CD4-positive, alpha-beta T cell treated with Interleukin-17A for 4 hours (primary cell): ENCODE measurements around the gene RBFOX1.
"Not testable (repeated sequence)": the region's sequence is repeated elsewhere in the genome, so short reads cannot be mapped to it uniquely, and the experiment has no call there.

Source experiments
- DNase-seq: peaks from one replicate; pipeline ENCODE4 v3.0.0-alpha.2; 2020; ENCODE audit warnings: mixed read lengths

The RBFOX1 gene

DNA sequence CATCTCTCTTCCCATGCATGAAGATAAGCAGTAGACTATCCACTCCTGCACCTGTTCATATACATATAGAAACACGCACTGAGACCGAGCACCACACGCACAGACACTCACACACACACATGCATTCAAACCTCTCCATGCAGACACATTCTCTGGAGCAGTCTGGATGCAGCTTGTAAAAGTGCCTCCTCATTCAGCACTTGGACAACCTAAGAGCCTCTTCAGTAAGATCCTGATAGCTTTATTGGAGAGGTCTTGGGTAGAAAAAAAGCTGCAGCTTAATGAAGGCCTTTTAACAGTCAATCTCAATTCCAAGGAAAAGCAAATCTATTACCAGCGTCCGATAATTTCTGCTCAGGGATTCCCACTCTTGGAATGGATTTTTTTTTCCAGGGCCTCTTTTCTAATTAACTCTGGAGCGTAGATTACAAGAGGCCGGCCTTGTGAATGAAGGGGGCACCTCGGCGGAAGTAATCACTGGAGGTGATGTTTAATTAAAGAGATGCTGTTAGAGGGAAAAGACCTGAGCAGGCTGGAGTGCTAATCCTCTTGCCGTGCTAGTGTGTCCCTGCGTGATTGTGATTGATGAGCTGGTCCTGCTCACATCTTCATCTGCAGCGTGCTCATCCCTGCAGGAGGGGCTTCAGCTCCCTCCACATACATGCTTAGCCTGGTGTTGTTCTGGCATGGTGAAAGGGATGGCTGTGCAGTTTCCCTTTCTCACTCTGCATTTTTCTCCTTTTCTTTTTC is 155.1 kb downstream of the RBFOX1 start:
- DNase-seq, result no peak

DNA sequence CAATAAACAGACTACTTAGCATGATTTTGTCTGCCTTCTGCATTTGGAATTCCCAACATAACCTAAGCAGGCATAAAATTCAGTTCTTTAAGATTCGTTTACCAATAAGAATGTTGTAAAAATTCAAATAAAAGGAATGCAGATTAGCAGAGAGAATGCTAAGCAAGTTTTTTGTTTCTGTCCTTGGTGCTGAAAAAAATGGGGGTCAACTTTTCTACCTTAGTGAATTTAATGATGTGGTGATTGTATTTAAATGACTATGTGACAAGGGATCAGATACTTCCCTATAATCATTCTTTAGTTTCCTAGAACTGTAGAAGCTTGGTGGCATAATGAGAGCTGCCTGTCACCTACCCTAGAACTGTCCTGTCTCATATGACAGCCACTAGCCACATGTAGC is 159.5 kb downstream of the RBFOX1 start:
- DNase-seq, result no peak

GRCh38 chr16:7493133-7493532 is 160.5 kb downstream of the RBFOX1 start:
- DNase-seq, result no peak

DNA sequence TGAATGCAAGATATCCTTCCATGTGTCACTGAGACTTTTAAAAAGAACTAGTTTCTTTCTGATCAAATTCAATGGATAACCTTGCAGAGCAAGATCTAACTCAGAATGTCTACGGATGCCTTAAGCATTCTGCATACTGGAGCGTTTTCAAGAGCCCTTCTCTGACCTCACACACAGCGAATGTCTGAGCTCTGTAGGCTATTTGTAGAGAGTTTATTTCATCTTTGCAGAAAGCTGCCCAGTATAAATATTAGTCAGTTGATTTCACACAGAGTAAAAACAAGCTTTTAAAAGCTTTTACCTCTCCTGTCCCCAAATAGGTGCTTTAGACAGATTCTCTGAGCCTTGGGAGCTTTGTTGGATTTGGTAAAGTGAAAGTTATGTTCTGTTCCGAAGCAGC is 165.0 kb downstream of the RBFOX1 start:
- DNase-seq, result no peak

- DNase-seq, result no peak
Observed at GRCh38 chr16:7501868-7502267, 169.2 kb downstream of the RBFOX1 start.

DNA sequence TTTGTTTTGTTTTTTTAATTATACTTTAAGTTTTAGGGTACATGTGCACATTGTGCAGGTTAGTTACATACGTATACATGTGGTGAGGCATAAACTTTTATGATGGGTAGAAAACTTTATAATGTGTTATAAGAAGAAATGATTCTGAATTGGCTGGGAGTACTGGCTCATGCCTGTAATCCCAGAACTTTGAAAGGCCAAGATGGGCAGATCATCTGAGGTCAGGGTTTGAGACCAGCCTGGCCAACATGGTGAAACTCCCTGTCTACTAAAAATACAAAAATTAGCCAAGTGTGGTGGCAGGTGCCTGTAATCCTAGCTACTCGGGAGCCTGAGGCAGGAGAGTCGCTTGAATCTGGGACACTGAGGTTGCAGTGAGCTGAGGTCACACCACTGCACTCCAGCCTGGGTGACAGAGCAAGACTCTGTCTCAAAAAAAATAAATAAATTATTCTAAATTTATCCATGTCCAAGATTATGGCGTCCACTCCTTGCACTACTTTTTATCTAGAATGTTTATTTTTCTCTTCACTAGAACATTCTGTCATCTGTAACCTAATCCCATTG is 170.0 kb downstream of the RBFOX1 start:
- DNase-seq, result not testable (repeated sequence)

GRCh38 chr16:7503666-7504065 is 171.0 kb downstream of the RBFOX1 start:
- DNase-seq, result no peak

DNA sequence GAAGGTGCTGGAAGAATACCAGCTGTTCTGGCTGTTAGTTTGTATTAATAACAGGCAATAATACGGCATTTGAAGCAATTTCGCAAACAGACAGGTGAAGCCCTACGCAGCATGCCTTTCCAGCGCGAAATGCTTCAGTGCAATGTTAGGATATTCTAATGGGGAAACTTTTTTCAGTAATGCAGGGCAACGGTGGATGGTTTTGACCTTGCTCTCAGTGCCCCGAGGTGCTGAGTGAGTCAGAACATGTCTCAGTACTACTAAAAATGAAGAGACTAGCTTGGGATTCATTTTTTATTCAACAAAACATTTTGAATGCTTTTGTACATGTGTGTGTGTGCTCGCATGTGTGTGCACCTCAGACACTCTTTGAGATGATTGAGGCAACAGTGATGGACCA is 172.2 kb downstream of the RBFOX1 start:
- DNase-seq, result no peak

GRCh38 chr16:7505495-7505894 is 172.8 kb downstream of the RBFOX1 start:
- DNase-seq, result no peak

GRCh38 chr16:7506363-7506762 is 173.7 kb downstream of the RBFOX1 start:
- no peak for DNase-seq

DNA sequence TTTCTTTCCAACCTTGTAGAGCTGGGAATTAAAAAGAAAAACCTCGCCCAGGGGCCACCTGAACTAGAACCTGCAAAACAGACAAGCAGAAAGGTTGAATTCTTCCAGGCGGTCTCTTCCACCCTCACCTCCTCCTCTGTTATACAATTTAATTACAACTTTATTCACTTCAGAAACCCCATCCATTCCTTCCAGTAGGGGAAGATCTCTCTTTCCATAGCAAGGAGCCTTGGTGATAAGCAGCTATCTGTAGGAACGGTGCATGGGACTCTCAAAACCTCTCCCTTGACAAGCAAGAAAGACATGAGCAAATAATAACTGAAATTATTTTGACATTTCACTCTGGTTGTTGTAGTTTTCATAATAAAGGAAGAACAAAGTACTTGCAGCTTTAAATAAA is 176.0 kb downstream of the RBFOX1 start:
- DNase-seq, result no peak

DNA sequence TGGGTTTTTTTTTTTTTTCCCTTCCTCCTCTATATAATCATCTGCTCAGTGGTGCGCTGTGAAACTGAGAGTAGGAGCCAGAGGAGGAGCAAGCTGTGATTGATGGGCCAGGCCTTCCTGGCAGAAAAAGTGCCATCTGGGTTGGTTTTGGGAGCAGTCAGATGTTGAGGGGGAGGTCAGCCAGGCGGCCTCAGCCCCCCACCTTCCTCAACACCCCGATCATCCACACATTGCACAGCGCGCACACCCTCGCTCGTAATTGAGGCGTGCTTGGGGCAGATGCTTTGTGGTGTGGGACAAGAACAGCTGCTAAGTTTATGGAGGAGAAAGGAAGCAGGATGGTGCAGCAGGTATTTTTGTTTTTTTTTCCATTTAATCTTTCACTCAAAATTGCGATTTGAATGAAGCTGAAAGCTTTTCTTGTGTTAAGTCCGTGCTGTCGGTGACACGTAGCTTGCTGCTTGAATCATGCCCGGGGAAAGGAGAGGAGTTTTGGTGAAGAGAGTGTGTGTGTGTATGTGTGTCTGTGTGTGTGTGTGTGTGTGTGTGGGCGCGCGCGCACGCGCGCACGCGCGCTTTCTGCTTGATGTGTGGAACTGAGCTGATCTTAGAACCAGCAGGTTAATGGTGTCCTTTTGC is 177.4 kb downstream of the RBFOX1 start:
- DNase-seq, result no peak

GRCh38 chr16:7511549-7512260 is 179.1 kb downstream of the RBFOX1 start:
- no peak for DNase-seq

- DNase-seq, result no peak
Observed at GRCh38 chr16:7512503-7512902, 179.9 kb downstream of the RBFOX1 start.

GRCh38 chr16:7513429-7513828 is 180.8 kb downstream of the RBFOX1 start:
- DNase-seq, result no peak

DNA sequence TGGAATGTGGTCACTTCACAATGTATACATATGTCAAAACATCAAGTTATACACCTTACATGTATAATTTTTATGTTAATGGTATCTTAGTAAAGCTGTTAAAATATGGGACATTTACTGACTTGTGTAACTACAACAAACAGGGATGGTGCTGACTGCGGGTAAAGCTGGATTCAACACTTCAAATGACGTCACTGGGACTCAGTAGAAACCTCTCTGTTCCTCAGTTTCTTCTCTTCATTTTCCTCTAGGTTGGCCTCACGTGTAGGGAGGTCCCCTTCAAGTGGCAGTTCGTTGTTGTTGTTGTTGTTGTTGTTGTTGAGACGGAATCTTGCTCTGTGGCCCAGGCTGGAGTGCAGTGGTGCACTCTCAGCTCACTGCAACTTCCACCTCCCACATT is 182.9 kb downstream of the RBFOX1 start:
- DNase-seq, result no peak

DNA sequence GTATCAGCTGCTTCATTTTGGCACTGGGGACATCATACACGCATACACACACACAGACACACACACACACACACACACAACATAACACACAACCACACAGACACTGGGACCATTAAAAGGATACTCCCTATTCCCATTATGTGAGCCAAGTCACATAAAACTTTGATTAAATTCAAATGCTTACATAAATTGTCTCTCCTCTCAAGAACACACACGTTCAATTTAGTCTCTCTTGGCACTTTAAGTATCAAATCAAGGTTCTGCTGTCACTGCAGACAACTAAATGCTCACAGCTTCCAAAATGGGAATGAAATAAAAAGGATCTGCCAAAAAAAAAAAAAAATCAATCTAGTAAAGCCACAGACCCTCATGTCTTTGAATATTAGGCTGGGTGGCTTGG is 184.9 kb downstream of the RBFOX1 start:
- DNase-seq, result no peak

DNA sequence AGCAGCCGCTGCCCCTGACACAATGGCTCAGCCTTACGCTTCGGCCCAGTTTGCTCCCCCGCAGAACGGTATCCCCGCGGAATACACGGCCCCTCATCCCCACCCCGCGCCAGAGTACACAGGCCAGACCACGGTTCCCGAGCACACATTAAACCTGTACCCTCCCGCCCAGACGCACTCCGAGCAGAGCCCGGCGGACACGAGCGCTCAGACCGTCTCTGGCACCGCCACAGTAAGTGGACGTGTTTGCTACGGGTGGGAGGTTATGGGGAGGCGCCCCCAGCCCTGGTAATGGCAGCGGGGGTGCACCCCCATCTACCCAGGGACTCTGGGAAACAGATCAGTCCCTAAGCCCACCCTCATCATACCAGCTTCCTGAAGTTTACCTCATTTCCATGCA is 185.5 kb downstream of the RBFOX1 start:
- DNase-seq, result no peak

GRCh38 chr16:7521834-7522233 is 189.2 kb downstream of the RBFOX1 start:
- no peak for DNase-seq

DNA sequence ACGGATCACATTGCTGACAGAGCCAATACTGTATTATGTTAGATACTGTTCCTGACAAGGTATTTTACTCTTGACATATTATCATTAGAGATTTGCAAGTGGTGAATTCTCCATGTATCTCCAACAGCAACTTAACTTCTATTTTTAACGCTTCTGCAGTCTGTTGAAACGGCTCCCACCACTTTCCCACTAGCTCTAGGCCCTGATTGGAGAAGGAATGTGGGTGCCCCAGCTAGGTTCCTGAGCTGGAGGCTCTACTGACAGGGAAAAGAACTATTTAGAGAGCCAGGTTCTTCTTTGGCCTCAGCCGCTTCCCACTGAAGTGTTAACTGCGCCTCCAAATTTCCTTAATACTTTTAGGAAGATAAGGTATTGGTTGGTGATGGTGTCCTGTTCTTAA is 191.8 kb downstream of the RBFOX1 start:
- no peak for DNase-seq

DNA sequence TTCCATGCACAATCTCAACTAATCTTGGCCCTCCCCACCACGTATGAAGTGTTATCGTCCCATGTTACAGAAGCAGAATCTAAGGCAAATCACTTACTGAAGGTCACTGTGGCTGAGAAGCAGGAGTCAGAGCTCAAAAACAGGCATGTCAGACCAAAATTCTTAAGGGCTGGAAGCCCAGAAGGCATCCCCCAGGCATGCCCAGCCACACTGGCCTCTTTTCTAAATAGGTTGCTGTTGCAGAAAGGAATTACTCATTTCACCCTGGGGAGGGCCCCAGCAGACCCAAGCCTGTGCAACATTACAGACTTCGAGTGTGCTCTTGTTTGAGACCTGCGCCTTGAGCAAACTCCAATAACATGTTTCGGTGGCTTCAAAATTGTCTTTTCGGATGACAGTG is 194.1 kb downstream of the RBFOX1 start:
- DNase-seq, result no peak

DNA sequence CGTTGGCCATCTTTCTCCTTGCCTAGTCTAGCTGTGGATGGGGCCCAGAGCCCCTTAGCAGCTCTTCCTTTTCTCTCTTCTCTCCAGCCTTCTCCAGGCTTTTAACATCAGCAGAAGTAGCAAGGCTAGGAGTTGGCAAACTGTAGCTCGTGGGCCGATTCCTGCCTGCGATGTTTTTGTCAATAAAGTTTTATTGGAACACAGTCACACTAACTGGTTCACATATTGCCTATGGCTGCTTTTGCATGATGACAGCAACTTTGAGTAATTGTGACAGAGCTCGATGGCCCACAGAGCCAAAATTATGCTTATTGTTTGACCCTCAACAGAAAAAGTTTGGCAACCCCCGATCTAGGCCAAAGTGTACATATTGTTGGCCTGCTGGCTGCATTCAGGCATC is 199.9 kb downstream of the RBFOX1 start:
- no peak for DNase-seq

DNA sequence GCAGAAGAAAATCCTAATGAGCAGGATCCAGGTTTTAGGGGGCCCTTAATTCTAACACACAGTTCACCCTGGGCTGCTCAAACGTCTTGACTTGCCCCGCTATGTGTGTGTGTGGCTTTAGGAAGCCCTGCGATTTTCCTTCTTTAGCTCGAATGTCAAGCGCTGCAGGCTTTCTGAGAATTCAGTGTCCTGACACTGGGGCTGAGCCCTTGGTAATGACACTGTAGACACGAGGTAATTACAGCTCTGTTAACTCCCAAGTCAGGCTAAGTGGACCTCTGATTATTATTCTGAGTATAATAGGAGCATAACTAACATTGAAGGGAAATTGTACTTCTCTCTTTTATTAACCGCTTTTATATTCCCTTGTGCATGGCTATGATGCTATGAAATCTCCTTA is 202.1 kb downstream of the RBFOX1 start:
- no peak for DNase-seq

DNA sequence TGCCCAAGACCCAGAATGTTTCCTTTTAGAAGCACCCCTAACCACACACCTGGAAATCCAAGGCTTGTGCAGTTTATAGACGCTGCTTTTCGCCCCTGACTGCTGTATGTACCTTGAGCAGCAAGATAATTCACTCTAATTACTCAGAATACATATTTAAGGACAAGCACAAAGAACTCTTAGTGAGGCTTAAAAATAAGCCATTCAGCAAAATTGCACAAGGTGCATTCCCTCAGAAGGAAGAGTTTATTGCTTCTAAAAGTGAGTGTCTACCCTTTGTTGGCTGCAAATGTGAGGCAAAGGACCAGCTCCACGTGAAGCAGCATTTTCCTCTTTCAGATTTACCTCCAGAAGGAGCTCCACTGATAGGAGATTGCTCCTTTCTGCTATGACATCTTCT is 208.4 kb downstream of the RBFOX1 start:
- DNase-seq, result no peak
